Caco-2 (cell line): ENCODE measurements around the gene LRRC74B. TPM values are rescaled to one million over a fixed set of nuclear protein-coding genes. Genes with fewer than 3 reads are reported as not detected.

ENCODE experiments used
- BruUV-seq: library from RNA; stranded (reverse); fragments of 400-500 nt; replicated peaks from 2 replicates; lab custom pipeline; 2021; lab: Mats Ljungman, UMichigan
- CTCF ChIA-PET: fragments of 300-600 bp; sonication (Branson Sonifier 250); formaldehyde crosslinking; loops from one replicate; lab custom pipeline; 2022; ENCODE audit warnings: antibody characterized with exemption; lab: Charles Lee
- POLR2A ChIA-PET: fragments of 300-600 bp; sonication (Branson Sonifier 250); formaldehyde crosslinking; loops from one replicate; lab custom pipeline; 2022; ENCODE audit warnings: antibody characterized with exemption; lab: Charles Lee
- DNase-seq, 2 experiments: peaks; one replicate each; pipeline versions ENCODE4 v3.0.0 to v3.0.0-alpha.2; 2020 to 2022
- H3K27me3 ChIP-seq: replicated peaks from 2 replicates; pipeline ENCODE4 v1.6.0; 2011; ENCODE audit warnings: low read length; ENCODE audit not compliant: control insufficient read depth, insufficient read depth
- H3K36me3 ChIP-seq: 2 replicates; pipeline ENCODE4 v1.5.1; 2011; ENCODE audit warnings: low read length; ENCODE audit not compliant: control insufficient read depth, insufficient read depth
- H3K4me1 ChIP-seq: fragments of 250-450 bp; sonication (Bioruptor Pico); 2 replicates; pipeline ENCODE4 v1.5.1; 2020; ENCODE audit warnings: mild to moderate bottlenecking
- H3K4me3 ChIP-seq: 2 replicates; pipeline ENCODE4 v1.5.1; 2011; ENCODE audit warnings: low read depth, mild to moderate bottlenecking, control low read depth, low read length
- H3K9me3 ChIP-seq: fragments of 250-450 bp; sonication (Bioruptor Pico); 2 replicates; pipeline ENCODE4 v1.5.1; 2020; ENCODE audit warnings: mild to moderate bottlenecking, moderate library complexity
- H3K27ac Mint-ChIP-seq: one replicate; pipeline ENCODE4 v1.8.0; 2022; ENCODE audit warnings: mixed read lengths; ENCODE audit not compliant: unreplicated experiment
- H3K27me3 Mint-ChIP-seq: one replicate; pipeline ENCODE4 v1.8.0; 2022; ENCODE audit warnings: mixed read lengths; ENCODE audit not compliant: insufficient read depth, unreplicated experiment
- H3K36me3 Mint-ChIP-seq: one replicate; pipeline ENCODE4 v1.8.0; 2022; ENCODE audit warnings: mild to moderate bottlenecking, mixed read lengths; ENCODE audit not compliant: insufficient read depth, unreplicated experiment
- H3K4me1 Mint-ChIP-seq: one replicate; pipeline ENCODE4 v1.8.0; 2022; ENCODE audit warnings: low read depth, mixed read lengths; ENCODE audit not compliant: unreplicated experiment
- H3K4me3 Mint-ChIP-seq: one replicate; pipeline ENCODE4 v1.8.0; 2022; ENCODE audit warnings: mild to moderate bottlenecking, moderate library complexity, mixed read lengths; ENCODE audit not compliant: unreplicated experiment
- H3K9me3 Mint-ChIP-seq: one replicate; pipeline ENCODE4 v1.8.0; 2022; ENCODE audit warnings: mixed read lengths; ENCODE audit not compliant: unreplicated experiment
- CTCF ChIP-seq, 2 experiments: fragments of 200-600 bp in 1 of 2; IDR thresholded peaks; 1 replicate in 1 of 2; 2 replicates in 1 of 2; pipeline versions ENCODE4 v1.5.1 to v1.8.0; 2011 to 2022; ENCODE audit warnings: antibody characterized with exemption in 1 of 2, control low read depth in 1 of 2, inconsistent platforms in 1 of 2, low read depth in 1 of 2, low read length in 1 of 2, mild to moderate bottlenecking in 1 of 2, moderate library complexity in 1 of 2; ENCODE audit not compliant: insufficient read depth in 1 of 2, severe bottlenecking in 1 of 2, unreplicated experiment in 1 of 2
- intact Hi-C: fragments of 100-400 bp; cut with micrococcal nuclease; formaldehyde crosslinking; loops from one replicate; pipeline ENCODE4 v1.10.0; 2022; ENCODE audit not compliant: unreplicated experiment
- total RNA-seq: library from RNA; stranded (reverse); gene quantifications from 2 replicates; pipeline ENCODE4 v1.2.3, GENCODE V29; 2022

Gene LRRC74B
- total RNA-seq, 1 experiment from 2014 or later, result not detected

- ChIA-PET POLR2A (no interaction called here), CTCF (no interaction called here)
- intact Hi-C loops, result no loop called here
- no peak for DNase-seq
- Mint-ChIP-seq H3K9me3 (peaks cover 9% of the 10 kb centered on the region), H3K4me1 (no peaks in the 10 kb centered on the region), H3K27me3 (no peaks in the 10 kb centered on the region), H3K36me3 (no peaks in the 10 kb centered on the region), H3K27ac (no peak overlapping the region), H3K4me3 (no peak overlapping the region)
- no peak for TF ChIP-seq CTCF (IDR thresholded peaks at IDR 0.05; ENCODE audit: insufficient read depth in 1 of 2, low read depth in 1 of 2, low read length in 1 of 2, severe bottlenecking in 1 of 2, unreplicated experiment in 1 of 2)
- no peaks in the 10 kb centered on the region for H3K9me3 ChIP-seq
- H3K27me3 ChIP-seq, result no peaks in the 10 kb centered on the region
- no peaks in the 10 kb centered on the region for H3K36me3 ChIP-seq
- no peak overlapping the region for H3K4me3 ChIP-seq
- H3K4me1 ChIP-seq, result no peaks in the 10 kb centered on the region
- no TSS peak for BruUV-seq
These were observed 27.7 kb downstream of the LRRC74B start for GRCh38 chr22:21073482-21073881.

GRCh38 chr22:21074102-21074715 is 28.5 kb downstream of the LRRC74B start:
- POLR2A ChIA-PET, result no interaction called here

GRCh38 chr22:21075516-21076138 is 29.9 kb downstream of the LRRC74B start:
- Mint-ChIP-seq H3K9me3 (peaks cover 9% of the 10 kb centered on the region), H3K27me3 (no peaks in the 10 kb centered on the region), H3K27ac (no peak overlapping the region), H3K4me3 (no peak overlapping the region), H3K36me3 (no peaks in the 10 kb centered on the region), H3K4me1 (no peaks in the 10 kb centered on the region)
- DNase-seq, result no peak
- Histone ChIP-seq H3K4me1 (no peaks in the 10 kb centered on the region), H3K36me3 (no peaks in the 10 kb centered on the region), H3K27me3 (no peaks in the 10 kb centered on the region), H3K9me3 (no peaks in the 10 kb centered on the region), H3K4me3 (no peak overlapping the region)
- POLR2A ChIA-PET, result no interaction called here
- CTCF ChIA-PET, result no interaction called here
- no TSS peak for BruUV-seq
- intact Hi-C loops, result no loop called here
- no peak for TF ChIP-seq CTCF (IDR thresholded peaks at IDR 0.05; ENCODE audit: insufficient read depth in 1 of 2, low read depth in 1 of 2, low read length in 1 of 2, severe bottlenecking in 1 of 2, unreplicated experiment in 1 of 2)

More at GRCh38 chr22:21074102-21074715, 28.5 kb downstream of the LRRC74B start:
- H3K4me1 Mint-ChIP-seq, result no peaks in the 10 kb centered on the region
- no peak overlapping the region for H3K4me3 Mint-ChIP-seq
- intact Hi-C loops, result no loop called here
- H3K36me3 Mint-ChIP-seq, result no peaks in the 10 kb centered on the region
- H3K4me3 ChIP-seq, result no peak overlapping the region
- BruUV-seq, result no TSS peak
- no peaks in the 10 kb centered on the region for H3K36me3 ChIP-seq
- H3K4me1 ChIP-seq, result no peaks in the 10 kb centered on the region
- peaks cover 9% of the 10 kb centered on the region for H3K9me3 Mint-ChIP-seq
- H3K9me3 ChIP-seq, result no peaks in the 10 kb centered on the region
- no peaks in the 10 kb centered on the region for H3K27me3 Mint-ChIP-seq
- H3K27ac Mint-ChIP-seq, result no peak overlapping the region
- CTCF ChIA-PET, result no interaction called here
- TF ChIP-seq CTCF (IDR thresholded peaks at IDR 0.05; ENCODE audit: insufficient read depth in 1 of 2, low read depth in 1 of 2, low read length in 1 of 2, severe bottlenecking in 1 of 2, unreplicated experiment in 1 of 2), result no peak
- H3K27me3 ChIP-seq, result no peaks in the 10 kb centered on the region
- DNase-seq, result no peak
